ENCODE data around the gene GABRG1.

Gene GABRG1

DNA sequence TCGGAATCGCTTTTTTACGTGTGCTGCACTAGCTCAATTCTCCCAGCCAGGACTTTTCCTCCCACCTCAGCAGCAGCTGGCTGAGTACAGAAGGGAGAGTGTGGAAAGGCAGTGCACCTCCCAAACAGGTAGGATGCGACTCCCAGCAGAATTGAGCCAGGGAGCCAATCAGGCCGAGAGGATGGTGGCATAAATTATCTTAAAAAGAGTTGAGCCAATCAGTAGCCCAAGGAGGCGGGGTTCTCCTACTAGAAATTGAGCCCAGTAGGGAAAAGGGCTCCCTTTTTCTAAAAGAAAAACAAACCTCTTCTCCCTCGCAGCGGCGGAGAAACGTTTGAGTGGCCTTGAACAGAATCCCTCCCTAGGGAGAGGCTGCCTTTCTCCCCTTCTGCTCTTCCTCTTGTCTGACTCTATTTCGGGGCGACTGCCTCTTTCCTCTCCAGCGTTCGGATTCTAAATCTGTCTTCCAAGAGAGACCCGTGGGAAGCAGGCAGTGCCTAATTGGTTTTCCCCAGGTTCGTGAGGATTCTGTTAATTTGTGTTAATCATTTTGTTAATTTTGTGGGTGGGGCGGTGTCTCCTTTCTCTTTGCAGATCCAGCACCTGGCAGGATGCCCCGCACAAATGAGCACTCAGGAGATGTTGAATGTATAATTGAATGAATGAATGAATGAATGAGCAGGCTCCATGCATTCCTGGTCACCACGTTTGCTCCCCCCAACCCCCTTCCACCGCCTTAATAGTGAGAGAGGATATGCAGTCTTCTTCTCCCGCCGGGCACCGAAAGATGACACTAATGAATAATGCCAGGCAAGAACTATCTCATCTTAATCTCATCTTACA lies at the start of gene GABRG1:
Gene GABRG1 (minus strand): TSS at position 142 of the 843 bp plus-strand sequence. CDS start 141 bp downstream, at position 1.
- DNase-seq = no peak

- DNase-seq = no peak
These were observed 23.1 kb upstream of the GABRG1 start for GRCh38 chr4:46146993-46147392.

- no peak for DNase-seq
These were observed 7.7 kb upstream of the GABRG1 start for GRCh38 chr4:46131498-46132057.

DNA sequence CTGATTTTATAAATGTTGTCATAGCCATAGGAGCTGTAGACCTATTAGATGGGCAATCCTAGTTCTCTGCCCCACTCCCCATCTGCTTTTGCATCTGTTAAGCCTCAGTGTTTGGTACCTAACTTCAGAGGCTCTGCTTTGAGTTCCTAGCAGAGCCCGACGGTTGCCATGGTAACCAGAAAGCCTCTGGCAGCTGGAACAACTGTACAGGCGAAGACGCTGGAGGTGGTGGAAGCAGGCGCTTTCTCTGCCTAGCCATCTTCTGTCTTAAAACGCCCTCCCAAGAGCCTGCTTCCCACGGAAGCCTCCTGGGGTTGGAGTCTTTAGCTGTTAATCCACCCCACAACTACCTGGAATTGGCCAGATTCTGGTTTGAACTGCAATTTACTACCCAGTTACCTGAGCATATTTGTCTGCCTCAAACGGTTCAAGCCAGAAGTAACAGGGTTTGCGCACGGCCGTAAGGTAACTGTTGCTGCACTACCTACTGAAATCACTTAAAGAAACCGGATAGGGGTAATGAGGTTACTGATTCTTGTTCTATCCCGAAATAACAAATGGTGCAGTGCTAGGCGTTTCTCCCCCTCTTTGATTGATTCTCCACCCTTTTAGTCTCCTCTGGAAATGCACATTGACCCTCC lies 1.0 kb upstream of the GABRG1 start:
- DNase-seq = no peak

DNA sequence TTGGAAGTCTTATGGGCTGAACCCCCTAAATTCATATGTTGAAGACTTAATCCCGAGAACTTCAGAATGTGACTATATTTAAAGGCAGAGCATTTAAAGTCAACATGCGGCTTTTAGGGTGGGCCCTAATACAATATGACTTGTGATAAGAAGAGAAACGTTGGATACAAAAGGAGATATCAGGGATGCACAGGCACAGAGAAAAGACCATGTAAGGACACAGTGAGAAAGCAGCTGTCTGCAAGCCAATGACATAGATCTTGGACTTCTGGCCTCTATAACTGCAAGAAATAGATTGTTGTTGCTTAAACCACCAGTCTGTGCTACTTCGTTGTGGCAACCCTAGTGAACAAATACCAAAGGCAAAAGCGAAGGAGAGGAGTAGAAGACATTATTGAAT lies 42.2 kb downstream of the GABRG1 start:
- DNase-seq = no peak

DNA sequence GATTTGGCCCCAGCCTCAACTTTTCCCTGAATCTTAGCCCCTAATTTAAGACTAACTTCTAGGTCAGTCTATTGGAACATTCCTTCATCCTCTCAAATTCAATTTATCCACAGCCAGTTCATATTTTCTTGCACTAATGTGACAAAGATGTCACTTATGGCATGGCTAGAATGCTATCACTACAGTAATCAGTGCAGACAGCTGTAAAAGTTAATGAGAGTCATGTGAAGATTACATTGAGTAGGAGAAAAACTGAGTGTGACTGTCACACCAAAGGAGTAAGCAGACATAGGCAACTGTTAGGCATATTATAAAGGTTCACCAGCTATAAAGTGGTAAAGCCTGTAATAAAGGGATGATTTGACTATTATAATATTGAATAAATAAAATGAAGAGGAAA lies 42.6 kb downstream of the GABRG1 start:
- no peak for DNase-seq

DNA sequence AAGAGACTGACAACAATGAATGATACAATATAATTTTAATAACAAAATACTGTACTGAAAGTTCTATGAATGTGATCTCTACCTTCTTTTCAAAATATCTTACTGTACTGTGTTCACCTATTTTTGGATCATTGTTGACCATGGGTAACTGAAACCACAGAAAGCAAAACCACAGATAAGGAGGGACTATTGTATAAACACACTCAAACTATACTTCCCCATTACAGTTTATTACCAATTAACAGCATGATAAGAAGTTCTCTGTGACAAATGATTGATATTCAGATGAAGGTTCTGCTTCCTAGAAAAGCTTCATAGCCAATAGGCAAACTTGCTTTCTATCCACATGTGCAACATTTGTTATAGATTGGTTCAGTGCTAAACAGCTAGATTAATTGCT lies 50.1 kb downstream of the GABRG1 start:
- no peak for DNase-seq

DNA sequence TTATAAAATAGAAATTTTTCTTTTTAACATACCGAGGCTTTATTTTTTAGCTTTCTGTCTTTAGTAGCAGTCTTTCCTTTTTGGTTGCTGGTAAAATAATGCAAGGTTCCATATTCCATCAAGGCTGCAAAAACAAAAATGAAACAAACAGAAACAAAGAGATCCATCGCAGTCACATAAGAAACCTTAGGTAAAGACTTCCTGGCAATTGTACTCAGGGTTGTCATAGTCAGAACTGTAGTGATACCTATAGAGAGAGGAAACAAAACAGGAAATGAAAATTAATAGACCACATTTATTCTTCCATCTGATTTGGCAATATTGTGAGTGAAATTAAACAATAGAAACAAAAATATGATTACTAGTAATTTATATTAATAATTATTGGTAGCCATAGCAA lies 72.5 kb downstream of the GABRG1 start:
- no peak for DNase-seq

GRCh38 chr4:46032056-46032455 lies 91.8 kb downstream of the GABRG1 start:
- no peak for DNase-seq

- no peak for DNase-seq
These were observed 107.5 kb downstream of the GABRG1 start for GRCh38 chr4:46016306-46016705.

DNA sequence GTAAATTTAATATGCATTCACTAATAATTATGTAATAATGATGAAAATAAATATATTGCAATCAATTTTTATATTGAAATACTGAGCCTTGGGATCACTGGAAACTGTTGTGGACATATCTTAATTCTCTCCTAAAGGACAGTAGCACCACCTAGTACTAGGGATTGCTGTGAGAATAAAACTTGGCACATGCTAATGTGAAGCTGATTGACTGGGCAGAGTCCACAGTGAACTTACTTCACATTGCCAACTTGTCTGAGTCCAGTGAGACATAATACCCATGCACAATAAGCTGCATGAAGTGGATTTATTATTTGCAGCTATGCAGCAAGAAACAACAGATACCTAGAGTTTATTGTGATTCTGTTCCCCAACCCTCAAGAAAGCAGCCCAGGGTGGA lies 131.1 kb downstream of the GABRG1 start:
- no peak for DNase-seq

- no peak for DNase-seq
These were observed 134.1 kb downstream of the GABRG1 start for GRCh38 chr4:45989775-45990174.

GRCh38 chr4:45987858-45988257 lies 136.0 kb downstream of the GABRG1 start:
- DNase-seq = no peak

Data from fibroblast of upper back skin (primary cell).